ENCODE data around the gene ITIH2.
"Not testable (repeated sequence)": the region's sequence is repeated elsewhere in the genome, so short reads cannot be mapped to it uniquely, and the experiment has no call there.

Gene ITIH2, protein sequence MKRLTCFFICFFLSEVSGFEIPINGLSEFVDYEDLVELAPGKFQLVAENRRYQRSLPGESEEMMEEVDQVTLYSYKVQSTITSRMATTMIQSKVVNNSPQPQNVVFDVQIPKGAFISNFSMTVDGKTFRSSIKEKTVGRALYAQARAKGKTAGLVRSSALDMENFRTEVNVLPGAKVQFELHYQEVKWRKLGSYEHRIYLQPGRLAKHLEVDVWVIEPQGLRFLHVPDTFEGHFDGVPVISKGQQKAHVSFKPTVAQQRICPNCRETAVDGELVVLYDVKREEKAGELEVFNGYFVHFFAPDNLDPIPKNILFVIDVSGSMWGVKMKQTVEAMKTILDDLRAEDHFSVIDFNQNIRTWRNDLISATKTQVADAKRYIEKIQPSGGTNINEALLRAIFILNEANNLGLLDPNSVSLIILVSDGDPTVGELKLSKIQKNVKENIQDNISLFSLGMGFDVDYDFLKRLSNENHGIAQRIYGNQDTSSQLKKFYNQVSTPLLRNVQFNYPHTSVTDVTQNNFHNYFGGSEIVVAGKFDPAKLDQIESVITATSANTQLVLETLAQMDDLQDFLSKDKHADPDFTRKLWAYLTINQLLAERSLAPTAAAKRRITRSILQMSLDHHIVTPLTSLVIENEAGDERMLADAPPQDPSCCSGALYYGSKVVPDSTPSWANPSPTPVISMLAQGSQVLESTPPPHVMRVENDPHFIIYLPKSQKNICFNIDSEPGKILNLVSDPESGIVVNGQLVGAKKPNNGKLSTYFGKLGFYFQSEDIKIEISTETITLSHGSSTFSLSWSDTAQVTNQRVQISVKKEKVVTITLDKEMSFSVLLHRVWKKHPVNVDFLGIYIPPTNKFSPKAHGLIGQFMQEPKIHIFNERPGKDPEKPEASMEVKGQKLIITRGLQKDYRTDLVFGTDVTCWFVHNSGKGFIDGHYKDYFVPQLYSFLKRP

DNA sequence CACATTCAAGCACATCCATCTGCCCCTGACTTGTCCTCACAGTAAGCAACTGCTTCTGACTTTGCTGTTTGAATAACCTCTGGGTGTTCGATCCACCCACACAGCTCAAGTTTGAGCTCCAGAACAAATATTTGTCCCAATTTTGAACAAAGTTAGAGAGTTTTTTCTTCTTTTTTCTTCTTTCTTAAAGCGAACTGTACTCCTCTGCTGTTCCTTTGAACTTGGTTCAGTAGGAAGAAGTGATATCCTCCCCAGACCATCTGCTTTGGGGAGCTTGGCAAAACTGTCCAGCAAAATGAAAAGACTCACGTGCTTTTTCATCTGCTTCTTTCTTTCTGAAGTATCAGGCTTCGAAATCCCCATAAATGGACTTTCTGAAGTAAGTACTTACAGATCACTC is at the start of gene ITIH2:
ITIH2 (plus strand) TSS at position 177 of the 400 bp plus-strand sequence; CDS start at position 296, 119 bp downstream.
- no peak for DNase-seq

DNA sequence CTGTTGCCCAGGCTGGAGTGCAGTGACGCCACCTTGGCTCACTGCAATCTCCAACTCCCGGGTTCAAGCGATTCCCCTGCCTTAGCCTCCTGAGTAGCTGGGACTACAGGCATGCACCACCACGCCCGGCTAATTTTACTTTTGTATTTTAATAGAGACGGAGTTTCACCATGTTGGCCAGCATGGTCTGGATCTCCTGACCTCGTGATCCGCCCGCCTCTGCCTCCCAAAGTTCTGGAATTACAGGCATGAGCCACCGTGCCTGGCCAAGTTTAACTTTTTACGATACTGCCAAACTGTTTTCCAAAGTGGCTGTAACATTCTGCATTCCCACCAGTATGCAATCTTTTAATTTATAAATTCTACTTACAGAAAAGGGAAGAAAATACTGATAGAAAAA is 46.0 kb upstream of the ITIH2 start:
- not testable (repeated sequence) for DNase-seq

DNA sequence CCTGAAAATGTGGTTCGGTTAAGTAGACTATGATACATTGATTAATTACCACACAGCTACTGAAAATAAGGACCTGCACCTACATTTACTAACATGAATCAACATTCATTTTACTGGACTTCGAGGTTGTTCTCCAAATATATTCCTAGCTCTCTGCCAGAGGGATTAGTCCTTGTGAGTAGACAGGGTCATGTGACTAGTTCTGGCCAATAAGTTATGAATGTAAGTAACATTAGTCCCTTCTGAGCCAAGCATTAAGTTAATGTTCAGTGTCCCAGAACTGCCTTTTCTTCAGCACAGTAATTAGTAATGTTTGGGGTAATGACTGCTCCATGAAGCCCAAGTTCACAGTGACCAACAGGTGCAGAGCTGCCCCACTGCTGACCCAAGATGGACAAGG is 45.6 kb upstream of the ITIH2 start:
- DNase-seq, result no peak

DNA sequence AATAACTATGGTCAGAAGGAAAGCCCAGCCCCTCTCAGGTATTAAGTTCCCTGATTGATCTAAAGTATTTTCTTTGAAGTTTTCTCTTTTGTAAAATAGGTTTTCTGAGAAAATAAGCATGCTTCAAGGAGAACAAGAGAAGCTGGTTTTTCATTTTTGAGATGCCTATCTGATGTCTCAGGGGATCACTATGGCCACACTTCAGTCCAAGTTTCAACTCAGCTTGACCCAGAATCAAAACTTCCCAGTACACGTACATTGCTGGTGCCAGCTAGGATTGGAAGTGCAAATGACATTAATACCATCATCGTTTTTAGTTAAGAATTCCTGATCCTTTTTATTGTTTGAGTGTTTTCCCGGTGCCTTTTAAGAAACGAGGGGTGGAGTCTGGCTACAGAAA is 43.6 kb upstream of the ITIH2 start:
- DNase-seq, result no peak

DNA sequence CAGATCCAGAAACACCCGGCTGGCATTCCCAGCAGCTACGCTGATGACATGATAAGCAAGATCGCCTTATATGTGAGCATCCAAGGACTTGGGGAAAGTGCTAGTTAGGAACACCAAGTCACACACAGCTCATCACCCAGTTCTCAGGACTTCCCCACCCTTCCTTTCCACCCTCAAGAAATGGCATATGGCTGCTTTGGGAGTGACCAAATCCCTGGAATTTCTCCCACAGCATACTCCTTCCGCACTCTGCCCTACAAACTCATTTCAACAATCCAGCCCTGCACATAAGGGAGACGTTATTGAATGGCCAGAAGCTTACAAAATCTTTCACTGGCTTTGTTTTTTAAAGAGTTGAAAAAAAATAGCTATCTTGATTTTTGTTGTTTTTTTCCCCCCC is 40.6 kb upstream of the ITIH2 start:
- no peak for DNase-seq

DNA sequence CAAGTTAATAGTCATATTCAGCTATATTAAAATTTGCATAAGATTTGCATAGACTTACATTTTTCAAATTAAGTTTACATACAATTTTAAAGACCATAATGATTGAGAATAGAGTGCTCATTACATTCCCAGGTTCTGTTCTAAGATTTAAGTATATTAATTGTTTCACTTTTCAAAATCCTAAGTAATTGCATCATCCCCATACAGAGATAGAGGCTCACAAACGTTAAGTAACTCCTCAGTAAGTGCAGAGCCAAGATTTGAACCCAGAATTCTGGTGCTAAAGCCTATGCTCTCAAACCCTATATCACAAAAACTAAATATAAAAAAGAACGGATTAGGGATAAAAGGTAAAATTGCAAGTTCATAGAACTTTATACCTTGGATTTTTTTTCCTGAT is 38.4 kb upstream of the ITIH2 start:
- no peak for DNase-seq

DNA sequence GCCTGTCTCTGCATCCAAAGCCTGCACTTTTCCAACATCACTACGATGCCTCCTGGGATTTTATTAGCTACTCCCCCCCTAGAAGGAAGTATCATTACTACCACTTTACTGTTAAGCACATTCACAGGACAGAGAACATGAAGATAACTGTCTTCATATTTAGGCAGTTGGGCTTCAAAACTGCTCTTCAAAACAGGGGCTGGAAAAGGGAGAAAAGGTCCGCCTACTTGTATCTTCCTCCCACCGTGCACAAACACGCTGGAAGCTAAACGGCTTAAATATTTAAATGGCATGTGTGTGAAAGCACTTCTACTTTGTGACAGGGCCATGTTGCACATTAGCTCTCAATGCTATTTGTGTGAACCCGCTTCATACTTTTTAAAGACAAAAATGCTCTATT is 37.3 kb upstream of the ITIH2 start:
- no peak for DNase-seq

DNA sequence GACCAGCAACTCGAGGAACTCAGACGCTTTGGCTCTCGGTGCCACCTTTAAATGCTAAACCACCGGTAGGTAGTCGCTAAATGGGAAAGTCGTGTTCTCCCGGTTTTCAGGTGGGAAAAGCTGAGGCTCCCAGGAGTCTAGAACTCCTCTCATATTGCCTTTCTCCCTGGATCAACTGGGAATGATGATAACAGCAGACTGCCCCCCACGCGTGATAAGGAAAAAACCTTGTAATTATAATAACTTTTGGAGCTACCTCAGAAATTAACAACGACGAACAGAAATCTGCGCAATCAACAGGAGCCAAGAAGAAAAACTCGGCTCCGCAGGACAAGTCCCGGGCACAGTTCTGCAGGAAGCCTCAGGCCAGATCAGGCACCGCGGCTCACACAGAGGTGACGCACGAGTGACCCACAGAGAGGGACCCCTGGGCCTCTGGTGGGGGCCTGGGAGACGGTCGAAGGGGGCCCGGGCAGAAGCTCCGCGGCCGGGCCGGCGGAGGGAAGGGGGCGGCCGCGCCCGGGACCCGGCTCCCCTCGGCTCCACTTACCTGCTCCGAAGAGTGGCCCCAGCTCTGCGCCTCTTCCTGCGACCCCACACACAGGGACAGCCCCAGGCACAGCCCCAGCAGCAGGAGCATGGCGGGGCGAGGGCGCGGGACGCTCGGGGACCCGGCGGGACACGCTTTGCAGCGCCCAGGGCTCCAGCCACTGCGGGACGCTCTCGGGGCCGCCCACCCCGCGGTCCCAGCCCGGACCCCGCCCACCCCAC is 36.7 kb upstream of the ITIH2 start, which contains the start of gene ITIH5:
ITIH5 (minus strand) TSS at position 714 of the 771 bp plus-strand sequence; CDS start at position 640, 74 bp downstream.
- no peak for DNase-seq

DNA sequence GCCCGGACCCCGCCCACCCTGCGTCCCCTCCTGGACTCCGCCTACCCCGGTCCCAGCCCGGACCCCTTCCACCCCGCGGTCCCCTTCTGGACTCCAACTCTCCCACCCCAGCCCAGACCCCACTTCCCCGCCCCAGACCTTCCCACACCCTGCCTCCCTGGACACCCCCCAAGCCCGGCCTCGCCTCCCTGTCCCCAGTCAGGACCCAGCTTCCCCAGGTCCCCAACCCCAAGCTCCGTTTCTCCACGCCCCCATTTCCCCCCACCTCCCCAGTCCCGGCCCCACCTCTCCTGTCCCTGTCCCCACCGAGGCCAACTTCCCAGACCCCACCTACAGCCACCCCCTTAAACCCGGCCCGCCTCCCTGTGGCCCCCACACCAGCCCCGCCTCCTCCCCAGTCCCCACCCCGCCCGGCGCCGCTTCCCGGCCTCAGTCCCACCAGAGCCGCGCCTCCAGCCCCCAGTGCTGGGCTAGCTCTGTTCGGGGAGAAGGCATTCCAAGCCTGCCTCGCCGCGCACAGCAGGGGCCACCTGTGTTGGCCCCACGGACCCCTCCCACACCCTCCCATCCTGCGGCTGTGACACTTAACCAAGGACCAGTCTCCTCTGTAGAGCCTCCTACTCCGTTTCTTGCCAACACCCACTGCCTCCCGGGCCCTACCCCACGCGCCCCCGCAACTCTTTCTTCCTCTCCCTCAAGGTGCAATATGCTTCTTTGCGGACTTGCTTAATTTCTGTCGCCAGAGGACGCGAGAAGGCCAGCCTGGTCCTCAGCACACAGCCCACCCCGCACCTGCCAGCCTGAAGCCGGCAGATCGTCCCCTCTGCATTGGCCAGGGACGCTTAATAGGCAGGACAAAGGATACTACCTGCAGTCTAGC is 35.6 kb upstream of the ITIH2 start:
- no peak for DNase-seq

DNA sequence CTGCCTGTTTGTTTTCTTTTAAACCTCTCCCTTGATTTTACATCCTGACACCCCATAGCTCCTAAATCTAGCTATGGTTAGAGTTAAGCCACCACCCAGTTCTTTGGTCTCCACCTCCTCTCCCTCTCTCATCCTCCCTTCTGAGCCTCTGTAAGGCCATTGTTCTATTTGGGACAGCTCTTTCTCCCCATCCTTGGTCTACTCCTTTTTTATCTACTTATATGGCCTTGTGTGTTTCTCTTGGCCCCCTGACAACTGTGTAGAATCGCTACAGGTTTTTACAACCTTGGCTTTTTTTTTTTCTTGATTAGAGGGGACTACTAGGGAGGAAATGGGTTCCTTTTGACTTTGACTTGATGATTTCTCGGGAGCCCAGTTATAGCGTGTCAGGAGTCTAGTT is 33.0 kb upstream of the ITIH2 start:
- no peak for DNase-seq

DNA sequence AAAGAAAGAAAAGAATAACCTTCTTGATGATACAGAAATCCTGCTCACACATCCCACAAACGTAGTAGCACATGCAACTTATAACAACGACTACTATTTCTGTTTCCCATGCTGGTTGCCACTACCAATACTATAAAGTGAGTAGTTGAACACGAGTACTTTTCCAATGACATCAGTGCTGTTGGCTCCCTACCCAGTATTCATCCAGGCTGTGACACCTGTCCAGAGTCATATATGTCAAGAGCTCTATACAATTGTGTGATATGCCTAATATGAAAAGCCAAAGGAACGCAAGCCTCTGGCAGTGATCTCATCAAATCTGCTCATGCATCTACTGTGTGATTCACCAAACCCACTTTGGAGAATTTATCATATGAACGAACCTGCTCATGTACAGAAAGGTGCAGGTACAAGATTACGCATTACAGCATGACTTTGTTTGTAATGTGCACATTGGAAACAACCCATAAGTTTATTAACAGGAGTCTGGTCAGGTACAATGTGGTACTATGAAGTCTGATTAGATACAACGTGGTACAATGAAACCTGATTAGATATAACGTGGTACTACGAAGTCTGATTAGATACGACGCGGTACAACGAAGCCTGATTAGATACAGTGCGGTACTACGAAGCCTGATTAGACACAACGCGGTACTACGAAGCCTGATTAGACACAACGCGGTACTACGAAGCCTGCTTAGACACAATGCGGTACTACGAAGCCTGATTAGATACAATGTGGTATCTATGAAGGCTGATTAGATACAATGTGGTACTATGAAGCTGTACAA is 30.6 kb upstream of the ITIH2 start:
- DNase-seq, result no peak

DNA sequence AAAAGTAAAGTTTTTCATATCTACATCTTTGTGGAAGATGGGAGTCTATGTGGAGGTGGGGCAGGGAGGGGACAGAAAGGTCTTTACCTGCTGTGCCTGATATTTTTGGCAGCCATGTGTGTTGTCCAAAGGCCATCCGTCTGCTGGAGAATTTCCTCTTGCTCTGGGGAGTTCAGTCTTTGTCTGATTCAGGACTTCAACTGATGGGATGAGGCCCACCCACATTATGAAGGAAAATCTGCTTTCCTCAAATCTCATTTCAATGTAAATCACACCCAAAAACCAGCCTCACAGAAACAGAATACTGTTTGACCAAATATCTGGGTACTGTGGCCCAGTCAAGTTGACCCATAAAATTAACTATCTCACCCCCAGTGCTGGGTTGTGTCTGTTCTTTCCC is 23.9 kb upstream of the ITIH2 start:
- DNase-seq, result no peak

DNA sequence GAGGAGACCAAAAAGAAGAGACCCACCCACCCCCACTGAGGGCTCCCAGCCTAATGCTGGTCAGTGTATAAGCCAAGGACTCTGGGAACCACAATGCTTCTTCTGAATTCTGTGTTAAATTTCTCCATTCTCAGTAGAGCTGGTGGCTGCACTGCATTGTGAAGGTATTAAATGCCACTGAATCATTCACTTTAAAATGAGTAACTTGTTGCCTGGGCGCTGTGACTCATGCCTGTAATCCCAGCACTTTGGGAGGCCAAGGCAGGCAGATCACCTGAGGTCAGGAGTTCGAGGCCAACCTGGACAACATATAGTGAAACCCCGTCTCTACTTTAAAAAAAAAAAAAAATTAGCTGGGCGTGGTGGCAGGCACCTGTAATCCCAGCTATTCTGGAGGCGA is 23.0 kb upstream of the ITIH2 start:
- not testable (repeated sequence) for DNase-seq

DNA sequence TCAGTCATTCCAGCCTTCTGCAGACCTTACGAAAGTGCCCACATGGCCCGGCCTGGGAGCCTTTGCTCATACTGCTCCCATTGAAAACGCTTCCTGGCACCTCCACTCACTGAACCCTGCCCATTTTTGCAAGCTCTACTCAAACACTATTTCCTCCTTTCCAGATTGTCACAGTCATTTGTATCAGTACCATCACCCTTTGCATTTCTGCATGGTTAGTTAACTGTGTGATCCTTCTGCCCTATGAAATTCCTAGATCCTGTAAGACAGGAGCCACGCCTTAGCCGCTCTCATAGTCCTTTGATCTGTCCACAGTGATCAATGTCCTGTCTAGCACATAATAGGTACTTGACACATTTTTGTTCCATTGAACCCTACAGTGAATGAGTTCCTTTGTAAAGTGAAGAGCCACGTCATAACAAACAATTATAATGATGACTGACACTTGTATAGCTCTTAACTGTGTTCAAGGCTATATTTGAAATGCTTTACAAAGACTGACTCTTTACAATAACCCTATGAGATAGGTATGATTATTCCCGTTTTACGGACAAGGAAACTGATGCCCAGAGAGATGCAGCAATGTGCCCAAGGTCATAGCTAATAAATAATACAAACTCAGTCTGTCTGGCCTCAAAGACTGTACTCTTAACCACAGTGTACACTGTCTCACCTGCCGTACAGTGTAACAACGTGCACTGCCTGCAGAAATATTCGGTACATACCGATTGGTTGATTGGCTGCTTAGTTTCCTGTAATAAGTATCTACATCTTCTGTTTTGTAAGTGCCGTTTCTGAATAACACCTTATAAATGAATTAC is 16.6 kb upstream of the ITIH2 start:
- no peak for DNase-seq

DNA sequence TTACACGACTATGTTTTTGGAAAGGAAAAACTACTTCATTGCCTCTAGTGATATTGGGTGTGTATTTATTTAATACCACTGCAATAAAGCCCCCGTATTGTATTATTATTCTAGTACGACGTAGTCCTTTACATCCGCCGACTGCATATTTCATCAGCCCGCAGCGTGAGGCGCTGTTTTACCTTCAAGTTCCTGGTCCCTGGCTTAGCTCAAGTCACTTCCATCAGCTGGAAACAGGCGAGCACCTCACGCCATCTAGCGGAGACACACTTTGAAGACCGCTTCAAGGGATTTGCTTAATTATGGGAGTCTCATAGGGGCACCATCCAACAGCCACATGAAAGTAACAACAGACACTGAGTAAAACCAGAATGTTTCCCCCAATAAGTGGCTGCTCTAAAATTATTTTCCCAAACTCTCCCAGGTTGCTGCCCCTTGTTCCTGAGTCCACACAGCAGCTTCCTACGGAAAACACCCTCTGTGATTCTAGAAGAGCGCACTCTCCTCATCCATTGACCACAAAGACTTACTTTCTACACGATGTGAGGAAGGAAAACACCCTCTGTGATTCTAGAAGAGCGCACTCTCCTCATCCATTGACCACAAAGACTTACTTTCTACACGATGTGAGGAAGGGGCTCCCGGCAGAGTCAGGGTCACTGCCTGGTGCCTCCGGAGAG is 15.7 kb upstream of the ITIH2 start:
- DNase-seq, result peak; percentile 67

DNA sequence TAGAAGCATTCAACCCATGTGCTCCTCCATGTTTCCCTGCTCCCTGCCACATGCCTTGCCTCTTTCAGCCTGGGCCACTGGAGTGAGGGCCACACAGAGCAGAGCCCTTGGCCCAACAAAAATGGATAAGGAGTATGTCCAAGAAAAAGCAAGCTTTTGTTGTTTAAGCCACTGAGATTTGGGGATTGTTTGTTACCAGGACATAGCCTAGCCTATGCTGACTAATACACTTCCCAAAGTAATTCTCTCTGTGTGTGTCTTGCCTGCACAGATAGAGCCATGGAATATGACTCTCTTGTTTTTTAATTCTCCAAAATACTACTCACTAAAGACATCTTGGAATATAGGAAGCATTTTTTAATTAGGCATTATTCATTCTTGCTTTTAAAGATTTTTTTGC is 13.5 kb upstream of the ITIH2 start:
- no peak for DNase-seq

DNA sequence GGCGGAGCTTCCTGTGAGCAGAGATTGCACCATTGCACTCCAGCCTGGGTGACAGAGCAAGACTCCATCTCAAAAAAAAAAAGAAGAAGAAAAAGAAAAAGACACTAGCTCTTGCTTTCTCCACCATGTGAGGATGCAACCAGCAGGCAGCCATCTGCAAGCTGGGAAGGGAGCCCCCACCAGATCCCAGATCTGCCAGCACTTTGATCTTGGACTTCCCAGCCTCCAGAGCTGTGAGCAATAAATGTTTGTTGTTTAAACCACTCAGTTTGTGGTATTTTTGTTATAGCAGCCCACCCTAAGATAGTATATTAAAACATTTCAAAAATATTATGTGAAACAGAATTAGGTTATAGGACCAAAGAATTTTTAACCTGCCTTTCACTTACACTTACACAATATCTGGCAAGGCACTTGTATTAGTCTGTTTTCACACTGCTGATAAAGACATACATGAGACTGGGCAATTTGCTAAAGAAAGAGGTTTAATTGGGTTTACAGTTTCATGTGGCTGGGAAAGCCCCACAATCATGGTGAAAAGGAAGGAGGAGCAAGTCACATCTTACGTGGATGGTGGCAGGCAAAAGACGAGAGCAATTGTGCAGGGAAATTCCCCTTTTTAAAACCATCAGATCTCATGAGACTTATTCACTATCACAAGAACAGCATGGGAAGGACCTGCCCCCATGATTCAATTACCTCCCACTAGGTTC is 12.1 kb upstream of the ITIH2 start:
- DNase-seq, result not testable (repeated sequence)

DNA sequence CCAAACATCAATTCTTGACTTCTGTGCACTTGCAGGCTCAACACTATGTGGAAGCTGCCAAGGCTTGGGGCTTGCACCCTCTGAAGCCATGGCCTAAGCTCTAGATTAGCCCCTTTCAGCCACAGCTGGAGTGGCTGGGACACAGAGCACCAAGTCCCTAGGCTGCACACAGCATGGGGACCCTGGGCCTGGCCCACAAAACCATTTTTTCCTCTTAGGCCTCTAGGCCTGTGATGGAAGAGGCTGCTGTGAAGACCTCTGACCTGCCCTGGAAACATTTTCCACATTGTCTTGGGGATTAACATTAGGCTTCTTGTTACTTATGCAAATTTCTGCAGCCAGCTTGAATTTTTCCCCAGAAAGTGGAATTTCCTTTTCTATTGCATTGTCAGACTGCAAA is 10.7 kb upstream of the ITIH2 start:
- DNase-seq, result not testable (repeated sequence)

DNA sequence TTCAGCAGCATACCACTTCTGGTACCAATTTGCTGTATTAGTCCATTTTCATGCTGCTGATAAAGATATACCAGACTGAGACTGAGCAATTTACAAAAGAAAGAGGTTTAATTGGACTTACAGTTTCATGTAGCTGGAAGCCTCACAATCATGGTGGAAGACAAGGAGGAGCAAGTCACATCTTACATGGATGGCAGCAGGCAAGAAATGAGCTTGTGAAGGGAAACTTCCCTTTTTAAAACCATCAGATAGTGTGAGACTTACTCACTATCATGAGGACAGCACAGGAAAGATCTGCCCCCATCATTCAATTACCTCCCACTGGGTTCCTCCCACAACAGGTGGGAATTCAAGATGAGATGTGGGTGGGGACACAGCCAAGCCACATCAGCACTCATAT is 9.9 kb upstream of the ITIH2 start:
- DNase-seq, result not testable (repeated sequence)

Data from KG1 (cell line).